NOMO-1 (cell line): ENCODE data around the gene NCOA4.
"Not testable (repeated sequence)": the region's sequence is repeated elsewhere in the genome, so short reads cannot be mapped to it uniquely, and the experiment has no call there.

Source experiments
- DNase-seq, 2 experiments: peaks; one replicate each; lab custom pipeline; 2025; ENCODE audit not compliant: unreplicated experiment in 2 of 2; lab: John Stamatoyannopoulos, UW

The NCOA4 gene

GRCh38 chr10:46030091-46030937, at the start of gene NCOA4:
Gene NCOA4 (minus strand): TSS chr10:46030623. CDS start chr10:46016680, 13,943 bp downstream.
- peak; percentile 96 to 99 for DNase-seq

GRCh38 chr10:46079831-46080585, 49.6 kb upstream of the NCOA4 start:
- DNase-seq, result peak; percentile 91 to 97

- DNase-seq, result peak in 1 of 2 experiments; percentile 66
These were observed 47.4 kb upstream of the NCOA4 start for GRCh38 chr10:46077731-46078413.

- peak; percentile 85 to 99 for DNase-seq
These were observed 46.7 kb upstream of the NCOA4 start for GRCh38 chr10:46077141-46077554.

- no peak for DNase-seq
These were observed 45.4 kb upstream of the NCOA4 start for GRCh38 chr10:46075869-46076268.

- DNase-seq, result peak in 1 of 2 experiments; percentile 19
These were observed 43.9 kb upstream of the NCOA4 start for GRCh38 chr10:46074196-46074946.

- no peak for DNase-seq
These were observed 43.1 kb upstream of the NCOA4 start for GRCh38 chr10:46073564-46073963.

GRCh38 chr10:46070749-46071148, 40.3 kb upstream of the NCOA4 start:
- DNase-seq, result no peak

GRCh38 chr10:46069771-46070463, 39.5 kb upstream of the NCOA4 start:
- DNase-seq, result no peak

GRCh38 chr10:46068905-46069304, 38.5 kb upstream of the NCOA4 start:
- no peak for DNase-seq

- DNase-seq, result no peak
These were observed 37.7 kb upstream of the NCOA4 start for GRCh38 chr10:46068117-46068516.

GRCh38 chr10:46064269-46064817, 33.9 kb upstream of the NCOA4 start:
- DNase-seq, result no peak

- no peak for DNase-seq
These were observed 32.5 kb upstream of the NCOA4 start for GRCh38 chr10:46062723-46063428.

GRCh38 chr10:46060706-46061105, 30.3 kb upstream of the NCOA4 start:
- DNase-seq, result no peak

GRCh38 chr10:46057927-46058326, 27.5 kb upstream of the NCOA4 start:
- not testable (repeated sequence) for DNase-seq

- no peak for DNase-seq
These were observed 26.6 kb upstream of the NCOA4 start for GRCh38 chr10:46057038-46057437.

GRCh38 chr10:46055771-46056170, 25.3 kb upstream of the NCOA4 start:
- DNase-seq, result no peak

- no peak for DNase-seq
These were observed 23.4 kb upstream of the NCOA4 start for GRCh38 chr10:46053534-46054434.
